Suprapubic skin (tissue), 3 donors: ENCODE results near the gene CEACAM18.

Experiments used
- CTCF ChIP-seq, 2 donors: fragments of 200-600 bp in 1 of 2; fragments of 450-650 bp in 1 of 2; sonication (generic) in 1 of 2; IDR thresholded peaks; one replicate each; pipeline ENCODE4 v1.5.1; 2016 to 2019; ENCODE audit warnings: antibody characterized with exemption in 2 of 2, mild to moderate bottlenecking in 1 of 2, moderate library complexity in 1 of 2
- POLR2A ChIP-seq, 2 donors: fragments of 450-650 bp; IDR thresholded peaks; one replicate each; pipeline ENCODE4 v1.6.1; 2017; ENCODE audit warnings: antibody characterized with exemption in 2 of 2, mild to moderate bottlenecking in 2 of 2, moderate library complexity in 2 of 2

- TF ChIP-seq CTCF (IDR thresholded peaks at IDR 0.05) (no peak), POLR2A (IDR thresholded peaks at IDR 0.05) (no peak)
Measured at GRCh38 chr19:51485960-51486660, 7.8 kb downstream of the CEACAM18 start.
